Smooth muscle cell (in vitro differentiated cells): ENCODE data around the gene ASIC5. TPM values are rescaled to one million over a fixed set of nuclear protein-coding genes. Genes with fewer than 3 reads are reported as not detected.
"Not testable (repeated sequence)": the region's sequence is repeated elsewhere in the genome, so short reads cannot be mapped to it uniquely, and the experiment has no call there.

ENCODE experiments used
- DNase-seq: peaks from one replicate; lab custom pipeline; 2025; ENCODE audit not compliant: unreplicated experiment; lab: John Stamatoyannopoulos, UW
- H2AFZ ChIP-seq: fragments of 200-600 bp; sonication (generic); 2 replicates; pipeline ENCODE4 v1.6.0; 2016; ENCODE audit warnings: antibody characterized with exemption, low read depth, mild to moderate bottlenecking
- H3F3A ChIP-seq: fragments of 200-600 bp; sonication (generic); 2 replicates; pipeline ENCODE4 v1.6.0; 2017; ENCODE audit warnings: antibody characterized with exemption, low read depth
- H3K27ac ChIP-seq: fragments of 200-600 bp; sonication (generic); 2 replicates; pipeline ENCODE4 v1.5.1; 2016; ENCODE audit warnings: low read depth, mild to moderate bottlenecking
- H3K27me3 ChIP-seq: fragments of 200-600 bp; sonication (generic); 2 replicates; pipeline ENCODE4 v1.6.1; 2016; ENCODE audit warnings: low read depth, mild to moderate bottlenecking
- H3K36me3 ChIP-seq: fragments of 200-600 bp; sonication (generic); 2 replicates; pipeline ENCODE4 v1.5.1; 2016; ENCODE audit warnings: low read depth
- H3K4me1 ChIP-seq: fragments of 200-600 bp; sonication (generic); 2 replicates; pipeline ENCODE4 v1.5.1; 2016; ENCODE audit warnings: low read depth
- H3K4me2 ChIP-seq: fragments of 200-600 bp; sonication (generic); 2 replicates; pipeline ENCODE4 v1.6.0; 2016; ENCODE audit warnings: mild to moderate bottlenecking
- H3K4me3 ChIP-seq: fragments of 200-600 bp; sonication (generic); 2 replicates; pipeline ENCODE4 v1.5.1; 2016; ENCODE audit warnings: mild to moderate bottlenecking
- H3K79me2 ChIP-seq: fragments of 200-600 bp; sonication (generic); 2 replicates; pipeline ENCODE4 v1.6.0; 2016; ENCODE audit warnings: low read depth, mild to moderate bottlenecking
- H3K9ac ChIP-seq: fragments of 200-600 bp; sonication (generic); 2 replicates; pipeline ENCODE4 v1.6.0; 2016; ENCODE audit warnings: low read depth
- H3K9me3 ChIP-seq: fragments of 200-600 bp; sonication (generic); replicated peaks from 2 replicates; pipeline ENCODE4 v1.5.1; 2016; ENCODE audit warnings: low read depth
- H4K20me1 ChIP-seq: fragments of 200-600 bp; sonication (generic); 2 replicates; pipeline ENCODE4 v1.6.0; 2016; ENCODE audit warnings: low read depth
- CTCF ChIP-seq: fragments of 200-600 bp; sonication (generic); IDR thresholded peaks from 2 replicates; pipeline ENCODE4 v1.5.1; 2017; ENCODE audit warnings: borderline replicate concordance, mild to moderate bottlenecking, antibody characterized with exemption; ENCODE audit not compliant: insufficient read depth, poor library complexity, severe bottlenecking
- WGBS: methylation state at CpG from one replicate; pipeline ENCODE4 v1.1.7; 2016; ENCODE audit warnings: low lambda C conversion rate; 5-methylcytosine and 5-hydroxymethylcytosine counted together
- polyA plus RNA-seq: library from polyadenylated mRNA; unstranded; fragments of >200 nt; fragmentation: Nextera tagmentation; extraction: Ambion mirVana; gene quantifications from 2 replicates; pipeline ENCODE4 v1.2.1, GENCODE V29; 2016
- total RNA-seq: library from RNA; depleted of rRNA; stranded (reverse); fragments of >200 nt; gene quantifications from 2 replicates; pipeline ENCODE4 v1.2.3, GENCODE V29; 2014

The ASIC5 gene
- total and polyA plus RNA-seq, 2 experiments from 2014 or later: not detected

- Histone ChIP-seq H3K27me3 (no peaks in the 10 kb centered on the region), H3K9ac (no peak overlapping the region), H4K20me1 (no peaks in the 10 kb centered on the region), H3K36me3 (peaks cover 3% of the 10 kb centered on the region), H3K79me2 (no peaks in the 10 kb centered on the region), H3K4me2 (no peak overlapping the region), H3K4me3 (no peak overlapping the region), H3K9me3 (no peaks in the 10 kb centered on the region), H3K4me1 (no peaks in the 10 kb centered on the region), H2AFZ (no peak overlapping the region), H3K27ac (no peak overlapping the region), H3F3A (no peaks in the 10 kb centered on the region)
- no peak for TF ChIP-seq CTCF
- no peak for DNase-seq
- 83% methylated on average over 5 of the region's 5 CpGs for whole genome bisulfite sequencing
These were observed 66.8 kb downstream of the ASIC5 start for GRCh38 chr4:155799116-155799793.

- not testable (repeated sequence) for H3K4me3 ChIP-seq, H2AFZ ChIP-seq, H3K36me3 ChIP-seq, H3K27me3 ChIP-seq, H3K4me1 ChIP-seq, DNase-seq, H3K9ac ChIP-seq, H4K20me1 ChIP-seq, H3K9me3 ChIP-seq, H3K4me2 ChIP-seq, H3K79me2 ChIP-seq, H3F3A ChIP-seq, H3K27ac ChIP-seq
- 94% methylated on average over 4 of the region's 4 CpGs for WGBS
These were observed 68.5 kb downstream of the ASIC5 start for GRCh38 chr4:155797581-155797980.

GRCh38 chr4:155795991-155796390 lies 70.1 kb downstream of the ASIC5 start:
- 42% methylated on average over 3 of the region's 3 CpGs for WGBS
- no peak for DNase-seq
- Histone ChIP-seq H3K4me1 (no peaks in the 10 kb centered on the region), H4K20me1 (no peaks in the 10 kb centered on the region), H3K79me2 (no peaks in the 10 kb centered on the region), H3K27me3 (no peaks in the 10 kb centered on the region), H2AFZ (no peak overlapping the region), H3K36me3 (peaks cover 3% of the 10 kb centered on the region), H3F3A (no peaks in the 10 kb centered on the region), H3K9ac (no peak overlapping the region), H3K4me3 (no peak overlapping the region), H3K9me3 (no peaks in the 10 kb centered on the region), H3K4me2 (no peak overlapping the region), H3K27ac (no peak overlapping the region)
- TF ChIP-seq CTCF: peak; percentile 28

- no peak for DNase-seq
- Histone ChIP-seq H4K20me1 (no peaks in the 10 kb centered on the region), H3K27me3 (no peaks in the 10 kb centered on the region), H3K9ac (no peak overlapping the region), H3K4me1 (no peaks in the 10 kb centered on the region), H2AFZ (no peak overlapping the region), H3K4me3 (no peak overlapping the region), H3K4me2 (no peak overlapping the region), H3K9me3 (no peaks in the 10 kb centered on the region), H3K27ac (no peak overlapping the region), H3K36me3 (peaks cover 2% of the 10 kb centered on the region), H3F3A (no peaks in the 10 kb centered on the region), H3K79me2 (no peaks in the 10 kb centered on the region)
- TF ChIP-seq CTCF: no peak
- WGBS: 85% methylated on average over 1 of the region's 1 CpG
These were observed 71.4 kb downstream of the ASIC5 start for GRCh38 chr4:155794589-155795236.
